Gastroesophageal sphincter (tissue), 3 donors: ENCODE data around the gene EBP.

Experiments used
- POLR2AphosphoS5 ChIP-seq: sonication (generic); formaldehyde crosslinking; IDR thresholded peaks from one replicate; pipeline ENCODE4 v1.6.1; 2017; ENCODE audit warnings: antibody characterized with exemption
- TF ChIP-seq, protein P1 (sequence below), 4 experiments: fragments of 200-600 bp in 2 of 4; fragments of 450-650 bp in 2 of 4; sonication (generic) in 1 of 4; IDR thresholded peaks; one replicate each; pipeline ENCODE4 v1.5.1; 2017 to 2019; ENCODE audit warnings: antibody characterized with exemption in 4 of 4, mild to moderate bottlenecking in 2 of 4, moderate library complexity in 2 of 4

DNA sequence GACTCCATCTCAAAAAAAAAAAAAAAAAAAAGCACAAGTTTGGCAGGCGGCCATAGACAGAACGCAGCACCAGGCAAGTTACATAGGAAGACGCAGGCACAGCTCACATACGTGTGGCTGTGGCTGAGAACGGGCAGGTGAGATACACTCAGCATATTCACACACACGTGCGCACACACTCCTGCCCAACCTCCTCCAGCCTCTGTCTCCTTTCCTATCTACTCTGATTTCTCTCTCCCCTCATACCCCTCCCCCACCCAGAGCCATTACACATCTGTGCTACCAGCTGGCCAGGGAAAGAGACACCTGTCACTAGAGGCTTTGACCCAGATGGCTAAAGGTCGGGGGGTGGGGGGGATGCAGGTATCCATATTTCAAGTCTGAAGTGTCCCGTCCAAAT, 49.4 kb upstream of the EBP start:
- TF ChIP-seq, protein P1, sequence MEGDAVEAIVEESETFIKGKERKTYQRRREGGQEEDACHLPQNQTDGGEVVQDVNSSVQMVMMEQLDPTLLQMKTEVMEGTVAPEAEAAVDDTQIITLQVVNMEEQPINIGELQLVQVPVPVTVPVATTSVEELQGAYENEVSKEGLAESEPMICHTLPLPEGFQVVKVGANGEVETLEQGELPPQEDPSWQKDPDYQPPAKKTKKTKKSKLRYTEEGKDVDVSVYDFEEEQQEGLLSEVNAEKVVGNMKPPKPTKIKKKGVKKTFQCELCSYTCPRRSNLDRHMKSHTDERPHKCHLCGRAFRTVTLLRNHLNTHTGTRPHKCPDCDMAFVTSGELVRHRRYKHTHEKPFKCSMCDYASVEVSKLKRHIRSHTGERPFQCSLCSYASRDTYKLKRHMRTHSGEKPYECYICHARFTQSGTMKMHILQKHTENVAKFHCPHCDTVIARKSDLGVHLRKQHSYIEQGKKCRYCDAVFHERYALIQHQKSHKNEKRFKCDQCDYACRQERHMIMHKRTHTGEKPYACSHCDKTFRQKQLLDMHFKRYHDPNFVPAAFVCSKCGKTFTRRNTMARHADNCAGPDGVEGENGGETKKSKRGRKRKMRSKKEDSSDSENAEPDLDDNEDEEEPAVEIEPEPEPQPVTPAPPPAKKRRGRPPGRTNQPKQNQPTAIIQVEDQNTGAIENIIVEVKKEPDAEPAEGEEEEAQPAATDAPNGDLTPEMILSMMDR (IDR thresholded peaks at IDR 0.05): no peak
- no peak for TF ChIP-seq POLR2AphosphoS5
